ENCODE data around the gene STRAP. TPM values are rescaled to one million over a fixed set of nuclear protein-coding genes. Genes with fewer than 3 reads are reported as not detected.
"Not testable (repeated sequence)": the region's sequence is repeated elsewhere in the genome, so short reads cannot be mapped to it uniquely, and the experiment has no call there.

Gene STRAP
- total RNA-seq, 2 donors from 2014 or later, result 101 to 109 TPM

GRCh38 chr12:15855646-15856045, 26.5 kb upstream of the STRAP start:
- ATAC-seq (no peak), DNase-seq (ENCODE audit: low spot score) (no peak)
- no peaks in the 10 kb centered on the region for H3K9me3 Mint-ChIP-seq
- H3K4me3 Mint-ChIP-seq, result no peak overlapping the region
- H3K27me3 Mint-ChIP-seq, result peaks cover 27 to 37% of the 10 kb centered on the region in 2 donors
- no peak overlapping the region for H3K27ac Mint-ChIP-seq
- no peaks in the 10 kb centered on the region for H3K36me3 Mint-ChIP-seq
- H3K4me1 Mint-ChIP-seq (ENCODE audit: low read depth in 2 of 2), result no peaks in the 10 kb centered on the region

GRCh38 chr12:15856097-15856982, 25.8 kb upstream of the STRAP start:
- Mint-ChIP-seq H3K36me3 (no peaks in the 10 kb centered on the region), H3K4me1 (ENCODE audit: low read depth in 2 of 2) (no peaks in the 10 kb centered on the region), H3K4me3 (no peak overlapping the region), H3K27me3 (peaks cover 30 to 42% of the 10 kb centered on the region in 2 donors), H3K9me3 (no peaks in the 10 kb centered on the region), H3K27ac (no peak overlapping the region)
- DNase-seq (ENCODE audit: low spot score) (no peak), ATAC-seq (no peak)

GRCh38 chr12:15858353-15858752, 23.8 kb upstream of the STRAP start:
- Mint-ChIP-seq H3K27me3 (peaks cover 30 to 45% of the 10 kb centered on the region in 2 donors), H3K9me3 (no peaks in the 10 kb centered on the region), H3K4me1 (ENCODE audit: low read depth in 2 of 2) (no peaks in the 10 kb centered on the region), H3K4me3 (no peak overlapping the region), H3K36me3 (no peaks in the 10 kb centered on the region), H3K27ac (no peak overlapping the region)
- DNase-seq (ENCODE audit: low spot score) (no peak), ATAC-seq (no peak)

GRCh38 chr12:15859116-15859515, 23.1 kb upstream of the STRAP start:
- no peaks in the 10 kb centered on the region for H3K36me3 Mint-ChIP-seq
- peaks cover 35 to 46% of the 10 kb centered on the region in 2 donors for H3K27me3 Mint-ChIP-seq
- H3K4me3 Mint-ChIP-seq, result no peak overlapping the region
- DNase-seq (ENCODE audit: low spot score), result no peak
- no peak overlapping the region for H3K27ac Mint-ChIP-seq
- peaks cover 5 to 6% of the 10 kb centered on the region in 2 donors for H3K4me1 Mint-ChIP-seq (ENCODE audit: low read depth in 2 of 2)
- no peak for ATAC-seq
- no peaks in the 10 kb centered on the region for H3K9me3 Mint-ChIP-seq

GRCh38 chr12:15861404-15861803, 20.8 kb upstream of the STRAP start:
- Mint-ChIP-seq H3K27ac (no peak overlapping the region), H3K27me3 (peaks cover 39 to 46% of the 10 kb centered on the region in 2 donors), H3K4me1 (ENCODE audit: low read depth in 2 of 2) (peaks cover 6% of the 10 kb centered on the region in 2 donors), H3K36me3 (no peaks in the 10 kb centered on the region), H3K9me3 (no peaks in the 10 kb centered on the region), H3K4me3 (no peak overlapping the region)
- ATAC-seq (no peak), DNase-seq (ENCODE audit: low spot score) (no peak)

GRCh38 chr12:15862840-15863239, 19.3 kb upstream of the STRAP start:
- no peak overlapping the region for H3K27ac Mint-ChIP-seq
- H3K36me3 Mint-ChIP-seq, result no peaks in the 10 kb centered on the region
- peaks cover 6% of the 10 kb centered on the region in 2 donors for H3K4me1 Mint-ChIP-seq (ENCODE audit: low read depth in 2 of 2)
- ATAC-seq (no peak), DNase-seq (ENCODE audit: low spot score) (no peak)
- peaks cover 44 to 46% of the 10 kb centered on the region in 2 donors for H3K27me3 Mint-ChIP-seq
- H3K9me3 Mint-ChIP-seq, result no peaks in the 10 kb centered on the region
- no peak overlapping the region for H3K4me3 Mint-ChIP-seq

- Mint-ChIP-seq H3K36me3 (no peaks in the 10 kb centered on the region), H3K9me3 (no peaks in the 10 kb centered on the region), H3K27ac (no peak overlapping the region), H3K4me3 (no peak overlapping the region), H3K27me3 (peaks cover 44% of the 10 kb centered on the region in 2 donors), H3K4me1 (ENCODE audit: low read depth in 2 of 2) (peaks cover 6% of the 10 kb centered on the region in 2 donors)
- ATAC-seq (no peak), DNase-seq (ENCODE audit: low spot score) (no peak)
Observed at GRCh38 chr12:15863372-15863771, 18.8 kb upstream of the STRAP start.

GRCh38 chr12:15863984-15864383, 18.2 kb upstream of the STRAP start:
- Mint-ChIP-seq H3K27me3 (peaks cover 39% of the 10 kb centered on the region in 2 donors), H3K4me1 (ENCODE audit: low read depth in 2 of 2) (peaks cover 6% of the 10 kb centered on the region in 2 donors), H3K27ac (no peak overlapping the region)

GRCh38 chr12:15868186-15868585, 14.0 kb upstream of the STRAP start:
- Mint-ChIP-seq H3K4me1 (ENCODE audit: low read depth in 2 of 2) (peaks cover 6% of the 10 kb centered on the region in 2 donors), H3K9me3 (no peaks in the 10 kb centered on the region), H3K27me3 (peaks cover 39 to 40% of the 10 kb centered on the region in 2 donors), H3K4me3 (no peak overlapping the region), H3K36me3 (no peaks in the 10 kb centered on the region), H3K27ac (no peak overlapping the region)
- no peak for ATAC-seq
- no peak for DNase-seq (ENCODE audit: low spot score)

More at GRCh38 chr12:15863984-15864383, 18.2 kb upstream of the STRAP start:
- Mint-ChIP-seq H3K36me3 (no peaks in the 10 kb centered on the region), H3K4me3 (peak overlapping the region; percentile 6), H3K9me3 (no peaks in the 10 kb centered on the region)
- no peak for DNase-seq (ENCODE audit: low spot score)
- no peak for ATAC-seq

GRCh38 chr12:15873556-15873955, 8.6 kb upstream of the STRAP start:
- Mint-ChIP-seq H3K27me3 (peaks cover 32 to 41% of the 10 kb centered on the region in 2 donors), H3K4me1 (ENCODE audit: low read depth in 2 of 2) (peaks cover 0 to 2% of the 10 kb centered on the region in 2 donors), H3K36me3 (no peaks in the 10 kb centered on the region), H3K4me3 (no peak overlapping the region), H3K27ac (no peak overlapping the region), H3K9me3 (no peaks in the 10 kb centered on the region)
- DNase-seq (ENCODE audit: low spot score) (no peak), ATAC-seq (no peak)

GRCh38 chr12:15874556-15875145, 7.5 kb upstream of the STRAP start:
- not testable (repeated sequence) for H3K27ac Mint-ChIP-seq; ATAC-seq; H3K9me3 Mint-ChIP-seq; DNase-seq (ENCODE audit: low spot score); H3K4me1 Mint-ChIP-seq (ENCODE audit: low read depth in 2 of 2); H3K4me3 Mint-ChIP-seq; H3K36me3 Mint-ChIP-seq
- peaks cover 29 to 33% of the 10 kb centered on the region in 2 donors for H3K27me3 Mint-ChIP-seq

- Mint-ChIP-seq H3K36me3 (no peaks in the 10 kb centered on the region), H3K4me1 (ENCODE audit: low read depth in 2 of 2) (peaks cover 2 to 4% of the 10 kb centered on the region in 2 donors), H3K4me3 (no peak overlapping the region), H3K9me3 (no peaks in the 10 kb centered on the region), H3K27ac (no peak overlapping the region), H3K27me3 (peaks cover 25 to 28% of the 10 kb centered on the region in 2 donors)
- no peak for ATAC-seq
- DNase-seq (ENCODE audit: low spot score), result no peak
Observed at GRCh38 chr12:15875863-15876262, 6.3 kb upstream of the STRAP start.

- H3K27ac Mint-ChIP-seq, result no peak overlapping the region
- no peak overlapping the region for H3K4me3 Mint-ChIP-seq
- H3K36me3 Mint-ChIP-seq, result peaks cover 8% of the 10 kb centered on the region
- ATAC-seq (no peak), DNase-seq (ENCODE audit: low spot score) (no peak)
- peaks cover 10 to 12% of the 10 kb centered on the region in 2 donors for H3K27me3 Mint-ChIP-seq
- H3K9me3 Mint-ChIP-seq, result no peaks in the 10 kb centered on the region
- H3K4me1 Mint-ChIP-seq (ENCODE audit: low read depth in 2 of 2), result peaks cover 20 to 27% of the 10 kb centered on the region in 2 donors
Observed at GRCh38 chr12:15879413-15879812, 2.8 kb upstream of the STRAP start.

- Mint-ChIP-seq H3K36me3 (peaks cover 13% of the 10 kb centered on the region), H3K4me3 (peak overlapping the region; percentile 45), H3K9me3 (no peaks in the 10 kb centered on the region), H3K27me3 (peaks cover 8 to 12% of the 10 kb centered on the region in 2 donors), H3K4me1 (ENCODE audit: low read depth in 2 of 2) (peaks cover 26 to 30% of the 10 kb centered on the region in 2 donors), H3K27ac (peak overlapping the region; percentile 13 to 96)
- DNase-seq (ENCODE audit: low spot score) (no peak), ATAC-seq (no peak)
Observed at GRCh38 chr12:15880721-15881120, 1.5 kb upstream of the STRAP start.
